Dorsolateral prefrontal cortex (tissue), 118 donors: ENCODE results near the gene EEF1B2. TPM values are rescaled to one million over a fixed set of nuclear protein-coding genes. Genes with fewer than 3 reads are reported as not detected.

ENCODE experiments used
- total RNA-seq, 120 experiments: library from RNA; stranded (reverse); gene quantifications; one replicate each; pipeline versions ENCODE4 v1.2.3 to v1.2.4, GENCODE V29; 2022

The EEF1B2 gene
- total RNA-seq, 120 experiments from 2014 or later, result 99.8 to 207 (median 145) TPM

Other genes with a start within 250 kb of the EEF1B2 start
- gene INO80D, start 73.7 kb upstream of the EEF1B2 start, total RNA-seq, result 10 to 100 TPM; 27.8 to 53.6 (median 36.6) TPM
- gene NDUFS1, start 451 bp upstream of the EEF1B2 start, total RNA-seq, result 100 to 1,000 TPM; 106 to 220 (median 165) TPM
- 10 to 100 TPM; 15.4 to 80.3 (median 43.5) TPM for gene ZDBF2, start 114.8 kb downstream of the EEF1B2 start, total RNA-seq